ENCODE measurements around the gene NFE2L2.

The NFE2L2 gene

DNA sequence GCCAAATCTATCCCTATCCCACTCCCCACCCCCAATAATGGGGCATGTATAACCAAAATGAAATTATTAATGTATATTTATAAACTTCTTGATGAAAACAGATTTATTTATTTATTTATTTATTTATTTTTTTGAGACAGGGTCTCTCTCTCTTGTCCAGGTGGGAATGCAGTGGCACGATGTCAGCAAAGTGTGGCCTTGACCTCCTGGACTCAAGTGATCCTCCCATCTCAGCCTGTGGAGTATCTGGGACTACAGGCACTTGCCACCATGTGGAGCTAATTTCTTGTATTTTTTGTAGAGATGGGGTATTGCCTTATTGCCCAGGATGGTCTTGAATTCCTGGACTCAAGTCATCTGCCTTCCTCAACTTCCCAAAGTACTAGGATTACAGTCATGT lies 79.9 kb downstream of the NFE2L2 start:
- Histone ChIP-seq H3K4me3 (no peak overlapping the region), H3K36me3 (ENCODE audit: insufficient read depth, low read length) (no peaks in the 10 kb centered on the region), H3K9me3 (ENCODE audit: low read depth, low read length) (no peaks in the 10 kb centered on the region), H3K27ac (no peak overlapping the region), H3K9ac (ENCODE audit: insufficient read length) (no peak overlapping the region)
- DNase-seq (ENCODE audit: low read depth, low spot score): no peak
- no peak for TF ChIP-seq EZH2 (IDR thresholded peaks at IDR 0.05)
- no peak for TF ChIP-seq FOXP2 (optimal IDR thresholded peaks at IDR 0.05; ENCODE audit: control extremely low read depth, extremely low read length, insufficient read depth)
- TF ChIP-seq POLR2AphosphoS5 (IDR thresholded peaks at IDR 0.05; ENCODE audit: borderline replicate concordance, low read depth, low read length): no peak

DNA sequence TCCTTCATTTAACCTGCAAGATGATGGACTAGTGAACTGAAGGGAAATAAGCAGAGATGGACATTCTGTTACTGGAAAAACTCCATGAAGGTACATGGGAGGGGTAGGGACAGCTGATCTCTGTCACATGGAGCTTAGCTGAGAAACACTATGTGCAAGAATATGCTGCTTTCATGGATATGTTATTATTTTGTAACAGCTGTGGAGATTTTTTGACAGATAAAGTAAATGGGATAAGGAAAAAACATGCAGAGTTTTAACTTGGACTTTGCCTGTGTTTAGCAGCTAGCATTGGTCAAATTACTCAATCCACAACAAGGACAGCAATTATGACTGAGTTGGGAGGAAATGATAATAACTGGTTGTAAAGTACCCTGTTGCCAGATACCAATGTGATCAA lies 80.7 kb downstream of the NFE2L2 start:
- TF ChIP-seq POLR2AphosphoS5 (IDR thresholded peaks at IDR 0.05; ENCODE audit: borderline replicate concordance, low read depth, low read length) (no peak), EZH2 (IDR thresholded peaks at IDR 0.05) (no peak), FOXP2 (optimal IDR thresholded peaks at IDR 0.05; ENCODE audit: control extremely low read depth, extremely low read length, insufficient read depth) (no peak)
- Histone ChIP-seq H3K9me3 (ENCODE audit: low read depth, low read length) (no peaks in the 10 kb centered on the region), H3K27ac (no peak overlapping the region), H3K9ac (ENCODE audit: insufficient read length) (no peak overlapping the region), H3K36me3 (ENCODE audit: insufficient read depth, low read length) (no peaks in the 10 kb centered on the region), H3K4me3 (no peak overlapping the region)
- no peak for DNase-seq (ENCODE audit: low read depth, low spot score)

Measured in SK-N-MC (cell line).